HL-60 (cell line): ENCODE data around the gene RBX1.
"Not testable (repeated sequence)": the region's sequence is repeated elsewhere in the genome, so short reads cannot be mapped to it uniquely, and the experiment has no call there.

ENCODE experiments used
- CTCF ChIP-seq: IDR thresholded peaks from one replicate; pipeline ENCODE4 v1.5.1; 2011; ENCODE audit warnings: low read length, control low read depth, inconsistent platforms; ENCODE audit not compliant: insufficient read depth
- GABPA ChIP-seq: IDR thresholded peaks from 2 replicates; pipeline ENCODE4 v1.6.1; 2012; ENCODE audit warnings: low read depth
- POLR2AphosphoS5 ChIP-seq: IDR thresholded peaks from 2 replicates; pipeline ENCODE4 v1.6.1; 2012; ENCODE audit warnings: low read depth
- SPI1 ChIP-seq: IDR thresholded peaks from 2 replicates; pipeline ENCODE4 v1.6.1; 2012; ENCODE audit warnings: low read depth, mild to moderate bottlenecking, borderline replicate concordance
- TF ChIP-seq, protein P1 (sequence below): IDR thresholded peaks from 2 replicates; pipeline ENCODE4 v1.6.1; 2012; ENCODE audit warnings: low read depth; ENCODE audit not compliant: insufficient replicate concordance

GRCh38 chr22:40912987-40913386 lies 38.2 kb upstream of the RBX1 start:
- TF ChIP-seq CTCF, POLR2AphosphoS5, GABPA: not testable (repeated sequence)
- TF ChIP-seq, protein P1, sequence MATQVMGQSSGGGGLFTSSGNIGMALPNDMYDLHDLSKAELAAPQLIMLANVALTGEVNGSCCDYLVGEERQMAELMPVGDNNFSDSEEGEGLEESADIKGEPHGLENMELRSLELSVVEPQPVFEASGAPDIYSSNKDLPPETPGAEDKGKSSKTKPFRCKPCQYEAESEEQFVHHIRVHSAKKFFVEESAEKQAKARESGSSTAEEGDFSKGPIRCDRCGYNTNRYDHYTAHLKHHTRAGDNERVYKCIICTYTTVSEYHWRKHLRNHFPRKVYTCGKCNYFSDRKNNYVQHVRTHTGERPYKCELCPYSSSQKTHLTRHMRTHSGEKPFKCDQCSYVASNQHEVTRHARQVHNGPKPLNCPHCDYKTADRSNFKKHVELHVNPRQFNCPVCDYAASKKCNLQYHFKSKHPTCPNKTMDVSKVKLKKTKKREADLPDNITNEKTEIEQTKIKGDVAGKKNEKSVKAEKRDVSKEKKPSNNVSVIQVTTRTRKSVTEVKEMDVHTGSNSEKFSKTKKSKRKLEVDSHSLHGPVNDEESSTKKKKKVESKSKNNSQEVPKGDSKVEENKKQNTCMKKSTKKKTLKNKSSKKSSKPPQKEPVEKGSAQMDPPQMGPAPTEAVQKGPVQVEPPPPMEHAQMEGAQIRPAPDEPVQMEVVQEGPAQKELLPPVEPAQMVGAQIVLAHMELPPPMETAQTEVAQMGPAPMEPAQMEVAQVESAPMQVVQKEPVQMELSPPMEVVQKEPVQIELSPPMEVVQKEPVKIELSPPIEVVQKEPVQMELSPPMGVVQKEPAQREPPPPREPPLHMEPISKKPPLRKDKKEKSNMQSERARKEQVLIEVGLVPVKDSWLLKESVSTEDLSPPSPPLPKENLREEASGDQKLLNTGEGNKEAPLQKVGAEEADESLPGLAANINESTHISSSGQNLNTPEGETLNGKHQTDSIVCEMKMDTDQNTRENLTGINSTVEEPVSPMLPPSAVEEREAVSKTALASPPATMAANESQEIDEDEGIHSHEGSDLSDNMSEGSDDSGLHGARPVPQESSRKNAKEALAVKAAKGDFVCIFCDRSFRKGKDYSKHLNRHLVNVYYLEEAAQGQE = not testable (repeated sequence)
- peak; percentile 83 for TF ChIP-seq SPI1
